Gastroesophageal sphincter (tissue), 4 donors: ENCODE measurements around the gene RBKS. TPM values are rescaled to one million over a fixed set of nuclear protein-coding genes. Genes with fewer than 3 reads are reported as not detected.

ENCODE experiments used
- ATAC-seq: fragments of 150-250 bp; one replicate; pipeline ENCODE4 v1.9.1; 2016; ENCODE audit warnings: mild to moderate bottlenecking, moderate library complexity
- H3K27ac ChIP-seq, 4 donors: fragments of 200-600 bp; sonication (generic) in 3 of 4; 1 replicate in 3 of 4; 2 replicates in 1 of 4; pipeline ENCODE4 v1.5.1; 2016 to 2019
- H3K27me3 ChIP-seq: fragments of 200-600 bp; sonication (generic); one replicate; pipeline ENCODE4 v1.5.1; 2019
- H3K36me3 ChIP-seq, 2 donors: fragments of 200-600 bp; sonication (generic); one replicate each; pipeline ENCODE4 v1.5.1; 2019; ENCODE audit warnings: control low read depth in 1 of 2
- H3K4me1 ChIP-seq, 3 donors: fragments of 200-600 bp; sonication (generic); 1 replicate in 2 of 3; 2 replicates in 1 of 3; pipeline ENCODE4 v1.5.1; 2016 to 2019; ENCODE audit warnings: control low read depth in 2 of 3
- H3K4me3 ChIP-seq, 2 donors: fragments of 200-600 bp; sonication (generic); one replicate each; pipeline ENCODE4 v1.5.1; 2019; ENCODE audit warnings: mild to moderate bottlenecking in 1 of 2, moderate library complexity in 1 of 2
- H3K9me3 ChIP-seq, 3 donors: fragments of 200-600 bp; sonication (generic); one replicate each; pipeline ENCODE4 v1.5.1; 2017 to 2019; ENCODE audit warnings: control low read depth in 2 of 3
- CTCF ChIP-seq, 4 experiments: fragments of 200-600 bp in 2 of 4; fragments of 450-650 bp in 2 of 4; sonication (generic) in 1 of 4; IDR thresholded peaks; one replicate each; pipeline ENCODE4 v1.5.1; 2017 to 2019; ENCODE audit warnings: antibody characterized with exemption in 4 of 4, mild to moderate bottlenecking in 2 of 4, moderate library complexity in 2 of 4
- EP300 ChIP-seq: sonication (generic); formaldehyde crosslinking; IDR thresholded peaks from one replicate; pipeline ENCODE4 v1.6.1; 2017; ENCODE audit warnings: antibody characterized with exemption, mild to moderate bottlenecking
- POLR2A ChIP-seq, 2 donors: fragments of 450-650 bp; IDR thresholded peaks; one replicate each; pipeline ENCODE4 v1.6.1; 2017; ENCODE audit warnings: antibody characterized with exemption in 2 of 2, mild to moderate bottlenecking in 2 of 2, moderate library complexity in 1 of 2
- POLR2AphosphoS5 ChIP-seq: sonication (generic); formaldehyde crosslinking; IDR thresholded peaks from one replicate; pipeline ENCODE4 v1.6.1; 2017; ENCODE audit warnings: antibody characterized with exemption
- WGBS, 2 donors: methylation state at CpG; one replicate each; pipeline ENCODE4 v1.1.5; 2018; ENCODE audit warnings: low coverage in 1 of 2; 5-methylcytosine and 5-hydroxymethylcytosine counted together
- total RNA-seq, 4 donors: library from RNA; depleted of rRNA; stranded (reverse); fragments of >200 nt; gene quantifications; one replicate each; pipeline ENCODE4 v1.1.0, GENCODE V29; 2016

Gene RBKS
- 1 to 10 TPM in 3 of 4 donors, under 1 TPM in 1; 0.81 to 2.4 (median 1.6) TPM for total RNA-seq

GRCh38 chr2:27890146-27890923 lies at the start of gene RBKS, which contains the start of gene BABAM2:
TSS of gene RBKS (minus strand) at chr2:27890387. CDS start at chr2:27890345, 42 bp downstream.
TSS of gene BABAM2 (plus strand) at chr2:27890729. CDS start at chr2:27894557, 3,828 bp downstream.
- Histone ChIP-seq H3K27me3 (no peaks in the 10 kb centered on the region), H3K4me3 (peak within 1 kb of the TSS; percentile 77 to 98), H3K36me3 (no peaks in the 10 kb centered on the region), H3K9me3 (no peaks in the 10 kb centered on the region), H3K27ac (peak within 1 kb of the TSS; percentile 91 to 98 (median 95)), H3K4me1 (peaks cover 6 to 43% (median 9%) of the 10 kb centered on the region in 3 donors)
- peak; percentile 95 for ATAC-seq
- TF ChIP-seq POLR2A (IDR thresholded peaks at IDR 0.05) (peak; percentile 82 to 85), POLR2AphosphoS5 (peak; percentile 87), CTCF (IDR thresholded peaks at IDR 0.05) (peak in 1 of 4 experiments; percentile 14), EP300 (no peak)
- 0 to 2% methylated on average over 2 to 19 of the region's 79 CpGs for WGBS, 2 donors

- H3K9me3 ChIP-seq: no peaks in the 10 kb centered on the region
- H3K4me1 ChIP-seq: no peaks in the 10 kb centered on the region
- no peak for TF ChIP-seq CTCF (IDR thresholded peaks at IDR 0.05)
- TF ChIP-seq POLR2AphosphoS5: no peak
- 82 to 94% methylated on average over 2 to 3 of the region's 3 CpGs for WGBS, 2 donors
- H3K36me3 ChIP-seq: peaks cover 0 to 8% of the 10 kb centered on the region in 2 donors
- no peak overlapping the region for H3K4me3 ChIP-seq
- no peak overlapping the region for H3K27ac ChIP-seq
- ATAC-seq: no peak
- H3K27me3 ChIP-seq: no peaks in the 10 kb centered on the region
Measured at GRCh38 chr2:27935026-27935425, 44.8 kb upstream of the RBKS start.

- H3K9me3 ChIP-seq: no peaks in the 10 kb centered on the region
- H3K36me3 ChIP-seq: peaks cover 0 to 14% of the 10 kb centered on the region in 2 donors
- no peak overlapping the region for H3K4me3 ChIP-seq
- 94 to 97% methylated on average over 2 of the region's 2 CpGs for WGBS, 2 donors
- ATAC-seq: no peak
- H3K4me1 ChIP-seq: no peaks in the 10 kb centered on the region
- H3K27me3 ChIP-seq: no peaks in the 10 kb centered on the region
- no peak overlapping the region for H3K27ac ChIP-seq
- TF ChIP-seq POLR2AphosphoS5 (no peak), EP300 (no peak), CTCF (IDR thresholded peaks at IDR 0.05) (no peak), POLR2A (IDR thresholded peaks at IDR 0.05) (no peak)
Measured at GRCh38 chr2:27932396-27932795, 42.2 kb upstream of the RBKS start.

- H3K4me3 ChIP-seq: no peak overlapping the region
- TF ChIP-seq POLR2A (IDR thresholded peaks at IDR 0.05) (no peak), EP300 (no peak)
- no peaks in the 10 kb centered on the region for H3K27me3 ChIP-seq
- no peak overlapping the region for H3K27ac ChIP-seq
- no peaks in the 10 kb centered on the region for H3K9me3 ChIP-seq
- WGBS, 2 donors: 92 to 96% methylated on average over 4 of the region's 4 CpGs
- peaks cover 0 to 14% of the 10 kb centered on the region in 2 donors for H3K36me3 ChIP-seq
- no peak for ATAC-seq
- H3K4me1 ChIP-seq: no peaks in the 10 kb centered on the region
Measured at GRCh38 chr2:27931361-27931950, 41.3 kb upstream of the RBKS start.

- H3K27ac ChIP-seq: no peak overlapping the region
Measured at GRCh38 chr2:27929916-27930486, 39.8 kb upstream of the RBKS start.

More at GRCh38 chr2:27929916-27930486, 39.8 kb upstream of the RBKS start:
- no peak for ATAC-seq
- H3K4me3 ChIP-seq: no peak overlapping the region
- peaks cover 0 to 20% of the 10 kb centered on the region in 2 donors for H3K36me3 ChIP-seq
- 88 to 91% methylated on average over 9 to 10 of the region's 11 CpGs for WGBS, 2 donors
- H3K9me3 ChIP-seq: no peaks in the 10 kb centered on the region
- H3K4me1 ChIP-seq: no peaks in the 10 kb centered on the region
- no peak for TF ChIP-seq EP300
- H3K27me3 ChIP-seq: no peaks in the 10 kb centered on the region
